ENCODE data around the gene MYO1H.
"Not testable (repeated sequence)": the region's sequence is repeated elsewhere in the genome, so short reads cannot be mapped to it uniquely, and the experiment has no call there.

Gene MYO1H, protein sequence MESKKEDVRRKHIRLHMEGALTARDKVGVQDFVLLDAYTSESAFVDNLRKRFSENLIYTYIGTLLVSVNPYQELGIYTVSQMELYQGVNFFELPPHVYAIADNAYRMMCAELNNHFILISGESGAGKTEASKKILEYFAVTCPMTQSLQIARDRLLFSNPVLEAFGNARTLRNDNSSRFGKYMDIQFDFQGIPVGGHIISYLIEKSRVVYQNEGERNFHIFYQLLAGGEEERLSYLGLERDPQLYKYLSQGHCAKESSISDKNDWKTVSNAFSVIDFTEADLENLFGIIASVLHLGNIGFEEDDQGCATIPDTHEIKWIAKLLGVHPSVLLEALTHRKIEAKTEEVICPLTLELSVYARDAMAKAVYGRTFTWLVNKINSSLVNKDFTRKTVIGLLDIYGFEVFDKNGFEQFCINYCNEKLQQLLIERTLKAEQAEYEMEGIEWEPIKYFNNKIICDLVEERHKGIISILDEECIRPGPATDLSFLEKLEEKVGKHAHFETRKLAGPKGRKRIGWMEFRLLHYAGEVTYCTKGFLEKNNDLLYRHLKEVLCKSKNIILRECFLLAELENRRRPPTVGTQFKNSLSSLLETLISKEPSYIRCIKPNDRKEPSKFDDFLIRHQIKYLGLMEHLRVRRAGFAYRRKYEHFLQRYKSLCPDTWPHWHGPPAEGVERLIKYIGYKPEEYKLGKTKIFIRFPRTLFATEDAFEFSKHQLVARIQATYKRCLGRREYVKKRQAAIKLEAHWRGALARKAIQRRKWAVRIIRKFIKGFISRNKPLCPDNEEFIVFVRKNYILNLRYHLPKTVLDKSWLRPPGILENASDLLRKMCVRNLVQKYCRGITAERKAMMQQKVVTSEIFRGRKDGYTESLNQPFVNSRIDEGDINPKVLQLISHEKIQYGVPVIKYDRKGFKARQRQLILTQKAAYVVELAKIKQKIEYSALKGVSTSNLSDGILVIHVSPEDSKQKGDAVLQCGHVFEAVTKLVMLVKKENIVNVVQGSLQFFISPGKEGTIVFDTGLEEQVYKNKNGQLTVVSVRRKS

GRCh38 chr12:109347589-109347988 is at the start of gene MYO1H:
Gene MYO1H (plus strand): TSS chr12:109347900. CDS start chr12:109347961, 61 bp downstream.
- no peak for DNase-seq (ENCODE audit: low spot score)

GRCh38 chr12:109299849-109300248 is 47.9 kb upstream of the MYO1H start:
- DNase-seq (ENCODE audit: low spot score) = no peak

- DNase-seq (ENCODE audit: low spot score) = no peak
Measured at GRCh38 chr12:109301643-109302168, 46.0 kb upstream of the MYO1H start.

GRCh38 chr12:109302358-109302757 is 45.3 kb upstream of the MYO1H start:
- DNase-seq (ENCODE audit: low spot score) = no peak

DNA sequence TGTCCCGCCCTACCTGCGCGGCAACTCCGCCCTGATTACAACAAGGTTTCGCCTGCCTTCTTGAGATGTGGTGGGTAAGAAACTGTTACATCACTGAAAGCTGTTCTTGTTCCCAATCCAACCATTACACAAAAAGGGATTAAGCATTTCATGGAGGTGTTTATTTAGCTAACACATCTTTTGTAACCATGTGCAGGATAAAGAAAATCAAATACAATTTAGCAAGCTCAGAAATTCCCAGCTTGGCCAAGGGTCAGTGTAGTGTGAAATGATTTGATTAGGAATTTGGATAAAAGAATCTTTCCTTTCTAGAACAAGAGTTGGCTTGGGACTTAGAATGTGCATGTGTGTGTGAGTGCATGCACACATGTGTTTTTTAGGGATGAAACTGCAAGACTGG is 44.9 kb upstream of the MYO1H start:
- no peak for DNase-seq (ENCODE audit: low spot score)

- DNase-seq (ENCODE audit: low spot score) = no peak
Measured at GRCh38 chr12:109304485-109304884, 43.2 kb upstream of the MYO1H start.

DNA sequence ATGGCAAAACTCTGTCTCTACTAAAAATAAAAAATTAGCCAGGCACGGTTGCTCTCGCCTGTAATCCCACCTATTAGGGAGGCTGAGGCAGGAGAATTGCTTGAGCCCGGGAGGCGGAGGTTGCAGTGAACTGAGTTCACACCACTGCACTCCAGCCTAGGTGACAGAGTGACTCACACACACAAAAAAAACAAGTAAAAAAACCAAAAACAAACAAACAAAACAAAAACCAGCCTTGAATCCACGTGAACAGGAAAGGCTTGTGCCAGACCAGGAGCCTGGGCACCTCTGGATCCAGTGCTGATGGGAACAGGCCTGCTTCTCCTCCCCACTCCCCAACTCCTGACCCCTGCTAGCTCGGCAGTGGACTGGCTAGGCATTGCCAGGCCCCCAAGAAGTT is 42.2 kb upstream of the MYO1H start:
- DNase-seq (ENCODE audit: low spot score) = no peak

GRCh38 chr12:109307051-109307450 is 40.6 kb upstream of the MYO1H start:
- DNase-seq (ENCODE audit: low spot score) = no peak

GRCh38 chr12:109308534-109309380 is 38.9 kb upstream of the MYO1H start, which contains the start of gene FOXN4:
Gene FOXN4 (minus strand): TSS chr12:109309284. CDS start chr12:109308321, 963 bp downstream.
- no peak for DNase-seq (ENCODE audit: low spot score)

DNA sequence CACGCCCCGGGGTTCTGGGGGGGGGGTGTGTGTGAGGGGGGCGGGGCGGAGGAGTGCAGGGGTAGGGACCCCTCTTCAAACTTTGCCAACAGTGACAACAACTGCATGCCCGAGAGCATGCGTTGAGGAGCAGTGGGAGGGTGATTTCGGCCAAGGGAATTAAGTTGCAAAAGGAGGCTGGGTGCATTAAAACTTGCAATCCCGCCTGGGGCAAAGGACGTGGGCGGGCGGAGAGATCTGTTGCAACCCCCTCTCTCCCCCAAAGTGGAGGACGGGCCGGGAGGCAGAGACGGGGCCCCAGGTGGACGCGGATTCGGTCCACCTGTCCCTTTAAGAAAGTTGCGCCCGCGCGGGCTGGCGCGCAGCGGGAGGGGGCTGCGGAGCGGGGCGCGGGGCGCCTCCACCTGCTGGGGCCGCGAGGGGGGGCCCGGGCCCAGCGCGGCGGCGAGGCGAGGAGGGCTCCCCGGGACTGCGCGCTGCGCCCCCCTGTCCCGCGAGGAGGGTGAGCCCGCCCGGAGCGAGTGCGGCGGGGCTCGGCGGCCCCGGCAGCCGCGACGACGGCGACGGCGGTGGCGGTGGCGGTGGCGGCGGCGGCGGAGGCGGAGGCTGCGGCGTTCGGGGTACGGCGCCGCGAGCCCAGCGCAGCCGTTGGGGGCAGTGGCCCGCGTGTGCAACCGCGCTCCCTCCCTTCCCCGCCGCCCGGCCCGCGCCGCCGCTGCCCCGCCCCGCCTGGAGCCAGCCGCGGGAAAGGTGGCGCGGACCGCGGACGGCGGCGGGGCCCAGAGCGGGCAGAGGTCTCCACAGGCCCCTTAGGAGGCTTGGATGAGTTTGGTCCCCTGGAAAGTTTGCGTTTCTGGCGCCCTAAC is 38.1 kb upstream of the MYO1H start:
- no peak for DNase-seq (ENCODE audit: low spot score)

DNA sequence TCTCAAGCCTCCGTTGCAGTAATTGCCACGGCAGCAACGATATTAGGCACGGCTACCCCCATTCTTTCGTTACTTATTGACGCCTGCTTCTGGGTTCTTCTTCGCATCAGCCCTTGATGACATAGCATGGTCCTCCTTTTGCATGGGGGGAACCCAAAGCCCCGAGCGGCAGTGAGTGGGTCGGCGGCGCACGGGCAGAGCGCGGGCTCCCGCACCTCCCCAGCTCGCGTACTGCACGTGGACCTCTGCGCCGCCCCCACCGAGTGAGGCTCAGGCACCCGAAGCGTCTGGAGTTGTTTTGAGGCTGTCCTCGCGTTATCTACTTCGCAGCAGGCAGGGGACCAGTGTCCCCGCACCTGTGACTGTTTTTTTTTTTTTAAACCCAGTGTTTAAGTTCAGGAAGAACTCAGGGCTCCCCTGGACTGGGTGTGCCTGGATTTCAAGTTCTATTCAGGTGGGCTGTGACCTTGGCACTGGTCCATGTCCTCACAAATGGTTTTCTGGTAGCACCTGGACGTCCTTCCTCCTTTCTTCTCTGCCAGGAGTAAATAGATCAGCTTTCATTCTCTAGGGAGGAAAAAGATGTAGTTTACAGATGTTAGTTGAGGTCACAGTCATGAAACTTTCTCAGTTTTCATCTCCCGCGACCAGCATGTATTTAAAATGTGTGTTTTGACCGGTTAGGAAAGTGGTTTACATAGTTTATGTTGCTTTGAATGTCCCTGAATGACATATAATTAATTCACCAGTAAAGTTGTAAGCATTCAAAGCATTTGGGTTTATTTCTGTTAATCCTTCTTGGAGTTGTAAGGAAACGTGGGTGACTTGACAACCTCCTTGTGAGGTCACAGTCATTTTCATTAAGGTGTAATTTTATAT is 37.2 kb upstream of the MYO1H start:
- no peak for DNase-seq (ENCODE audit: low spot score)

DNA sequence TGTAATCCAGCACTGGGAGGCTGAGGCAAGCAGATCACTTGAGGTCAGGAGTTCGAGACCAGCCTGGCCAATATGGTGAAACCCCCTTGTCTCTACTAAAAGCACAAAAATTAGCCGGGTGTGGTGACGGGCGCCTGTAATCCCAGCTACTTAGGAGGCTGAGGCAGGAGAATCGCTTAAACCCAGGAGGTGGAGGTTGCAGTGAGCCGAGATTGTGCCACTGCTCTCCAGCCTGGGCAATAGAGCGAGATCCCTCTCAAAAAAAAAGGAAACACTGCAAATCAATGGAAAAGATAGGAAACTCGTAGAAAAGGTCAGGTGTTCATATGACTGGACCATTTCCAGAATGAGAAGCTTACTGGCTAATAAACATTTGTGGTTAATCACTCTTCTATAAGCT is 26.4 kb upstream of the MYO1H start:
- DNase-seq (ENCODE audit: low spot score) = not testable (repeated sequence)

GRCh38 chr12:109329003-109329402 is 18.7 kb upstream of the MYO1H start:
- no peak for DNase-seq (ENCODE audit: low spot score)

DNA sequence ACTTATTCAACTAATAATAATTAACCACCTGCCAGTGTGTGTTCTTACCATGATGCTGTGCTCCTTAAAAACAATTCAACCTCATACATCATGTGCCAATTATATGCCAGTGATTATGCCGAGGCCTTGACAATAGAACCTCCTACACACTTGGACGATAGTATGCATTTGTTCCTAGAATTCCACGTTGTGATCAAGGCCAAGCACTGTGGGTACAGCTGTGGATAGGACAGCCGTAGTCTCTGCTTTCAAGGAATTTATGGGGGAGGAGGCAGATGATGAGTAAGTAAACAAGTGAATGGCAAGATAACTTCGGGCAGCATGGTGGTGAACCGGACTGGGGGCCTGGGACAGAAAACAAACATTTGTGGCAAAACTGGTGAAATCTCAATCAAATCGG is 18.0 kb upstream of the MYO1H start:
- no peak for DNase-seq (ENCODE audit: low spot score)

GRCh38 chr12:109330282-109331230 is 17.1 kb upstream of the MYO1H start:
- no peak for DNase-seq (ENCODE audit: low spot score)

DNA sequence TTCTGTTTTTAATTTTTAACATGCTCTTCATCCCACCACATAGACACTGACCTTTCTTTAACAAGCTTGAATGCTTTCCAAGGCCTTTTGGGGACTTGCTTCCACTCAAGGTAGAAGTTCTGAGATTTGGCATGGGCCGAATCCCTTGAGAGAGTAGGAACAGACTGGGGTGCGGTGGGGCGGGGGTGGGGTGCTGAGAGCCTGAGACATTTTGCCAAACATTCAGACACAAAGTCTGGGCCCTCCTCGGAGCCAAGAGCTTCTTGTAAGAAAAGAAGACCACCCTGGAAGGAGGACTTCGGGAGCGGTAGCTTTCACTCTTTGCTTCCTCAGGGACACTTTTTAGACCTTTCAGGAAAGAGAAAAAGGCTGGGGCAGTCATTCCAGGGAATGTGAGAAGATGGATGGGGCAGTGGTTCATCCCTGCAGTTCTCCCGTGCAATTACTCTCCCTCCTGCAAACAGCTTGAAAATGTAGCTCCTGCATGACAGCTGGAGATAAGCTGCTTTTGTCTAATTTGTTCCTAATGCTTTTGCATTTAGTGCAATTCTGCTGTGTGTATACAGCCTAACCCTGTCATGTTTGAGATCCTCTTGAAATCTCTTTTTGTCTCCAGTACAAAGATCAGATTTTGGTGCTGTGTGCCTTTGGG is 16.3 kb upstream of the MYO1H start:
- no peak for DNase-seq (ENCODE audit: low spot score)

GRCh38 chr12:109334887-109335286 is 12.8 kb upstream of the MYO1H start:
- no peak for DNase-seq (ENCODE audit: low spot score)

- DNase-seq (ENCODE audit: low spot score) = no peak
Measured at GRCh38 chr12:109336593-109336992, 11.1 kb upstream of the MYO1H start.
